Measurements from ENCODE around the gene TBC1D22A. TPM values are rescaled to one million over a fixed set of nuclear protein-coding genes. Genes with fewer than 3 reads are reported as not detected.

TBC1D22A gene
- total RNA-seq, 3 donors from 2014 or later = 19.0 to 23.6 (median 23.6) TPM

DNA sequence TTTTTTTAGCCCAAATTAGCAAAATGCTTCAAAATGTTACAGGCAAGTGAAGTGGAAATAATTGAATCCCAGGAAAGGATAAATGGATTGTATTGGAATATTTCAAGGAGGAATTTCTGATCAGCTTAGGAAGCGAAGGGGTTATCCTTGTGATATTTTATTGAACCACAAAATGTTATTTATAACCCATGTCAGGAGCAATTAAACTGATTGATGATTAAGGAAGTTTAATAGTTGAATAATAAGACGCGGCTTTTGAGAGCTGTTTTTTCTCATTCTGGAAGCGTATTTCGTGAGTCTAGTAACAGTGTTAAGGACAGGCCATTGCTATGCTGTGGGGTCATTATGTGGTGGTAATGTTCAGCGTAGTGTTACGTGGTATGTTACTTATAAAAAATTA is 192.3 kb downstream of the TBC1D22A start:
- no peak for TF ChIP-seq POLR2AphosphoS5 (IDR thresholded peaks at IDR 0.05)
- no peak for TF ChIP-seq POLR2A (IDR thresholded peaks at IDR 0.05)
- TF ChIP-seq, protein P1, sequence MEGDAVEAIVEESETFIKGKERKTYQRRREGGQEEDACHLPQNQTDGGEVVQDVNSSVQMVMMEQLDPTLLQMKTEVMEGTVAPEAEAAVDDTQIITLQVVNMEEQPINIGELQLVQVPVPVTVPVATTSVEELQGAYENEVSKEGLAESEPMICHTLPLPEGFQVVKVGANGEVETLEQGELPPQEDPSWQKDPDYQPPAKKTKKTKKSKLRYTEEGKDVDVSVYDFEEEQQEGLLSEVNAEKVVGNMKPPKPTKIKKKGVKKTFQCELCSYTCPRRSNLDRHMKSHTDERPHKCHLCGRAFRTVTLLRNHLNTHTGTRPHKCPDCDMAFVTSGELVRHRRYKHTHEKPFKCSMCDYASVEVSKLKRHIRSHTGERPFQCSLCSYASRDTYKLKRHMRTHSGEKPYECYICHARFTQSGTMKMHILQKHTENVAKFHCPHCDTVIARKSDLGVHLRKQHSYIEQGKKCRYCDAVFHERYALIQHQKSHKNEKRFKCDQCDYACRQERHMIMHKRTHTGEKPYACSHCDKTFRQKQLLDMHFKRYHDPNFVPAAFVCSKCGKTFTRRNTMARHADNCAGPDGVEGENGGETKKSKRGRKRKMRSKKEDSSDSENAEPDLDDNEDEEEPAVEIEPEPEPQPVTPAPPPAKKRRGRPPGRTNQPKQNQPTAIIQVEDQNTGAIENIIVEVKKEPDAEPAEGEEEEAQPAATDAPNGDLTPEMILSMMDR (IDR thresholded peaks at IDR 0.05) = no peak
- Histone ChIP-seq H3K27me3 (no peaks in the 10 kb centered on the region), H3K4me1 (no peaks in the 10 kb centered on the region), H3K9me3 (no peaks in the 10 kb centered on the region), H3K36me3 (no peaks in the 10 kb centered on the region), H3K27ac (no peak overlapping the region), H3K4me3 (no peak overlapping the region)
- intact Hi-C loops (cut with DNase I; ENCODE audit: low total_unique reads) = no loop called here
- DNase-seq (ENCODE audit: low spot score in 2 of 2) = no peak

DNA sequence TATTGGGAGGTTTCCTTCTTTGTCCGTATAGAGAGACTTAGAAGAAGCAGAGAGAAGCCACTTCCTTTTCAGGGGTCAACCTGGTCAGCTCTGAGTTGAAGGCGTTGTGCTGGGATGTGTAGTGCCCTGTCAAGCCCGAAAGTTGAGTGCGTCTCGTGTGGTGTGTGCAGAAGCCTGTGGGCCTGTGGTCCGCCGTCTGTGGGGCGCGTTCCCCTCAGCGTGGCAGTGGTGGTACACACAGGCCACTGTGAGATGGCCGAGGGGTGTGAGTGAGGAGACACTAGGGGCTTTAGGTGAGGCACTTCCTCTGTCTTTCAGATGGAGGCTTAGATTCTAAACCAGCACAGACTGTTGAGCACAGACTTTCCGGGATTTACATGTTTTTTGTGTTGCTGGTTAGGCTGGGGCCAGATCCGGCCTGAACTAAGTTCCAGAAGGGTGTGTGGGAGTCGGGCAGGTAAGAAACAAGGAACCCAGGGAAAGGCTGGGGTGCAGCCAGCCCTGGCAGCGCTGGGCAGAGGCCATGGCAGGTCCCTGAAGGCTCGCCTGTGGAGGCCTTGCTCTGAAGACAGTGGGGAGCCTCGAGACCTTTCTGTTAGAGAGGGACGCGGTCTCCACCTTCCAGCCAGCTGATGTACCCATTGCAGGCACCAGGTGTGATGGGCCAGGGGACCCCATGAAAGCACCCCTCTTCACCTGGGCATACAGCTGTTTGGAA is 194.2 kb downstream of the TBC1D22A start:
- no peak for DNase-seq (ENCODE audit: low spot score in 2 of 2)
- no peak for TF ChIP-seq POLR2A (IDR thresholded peaks at IDR 0.05)
- TF ChIP-seq POLR2AphosphoS5 (IDR thresholded peaks at IDR 0.05) = no peak
- TF ChIP-seq, protein P1 (IDR thresholded peaks at IDR 0.05) = no peak

DNA sequence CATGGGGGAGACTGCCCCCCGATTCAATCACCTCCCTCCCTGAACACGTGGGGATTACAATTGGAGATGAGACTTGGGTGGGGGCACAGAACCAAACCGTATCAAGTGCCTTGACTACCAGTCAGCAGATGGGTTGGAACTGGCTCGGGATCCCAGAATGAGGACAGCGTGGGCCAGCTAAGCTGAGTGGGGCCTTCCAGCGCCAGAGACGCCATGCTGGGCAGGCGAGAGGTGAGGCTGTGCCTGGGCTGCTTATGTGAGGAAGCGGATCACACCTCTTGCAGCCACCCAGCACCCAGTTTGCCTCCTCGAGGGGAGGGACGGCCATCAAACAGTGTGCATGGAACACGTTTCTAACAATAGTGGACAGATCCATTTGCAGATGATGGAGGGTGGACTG is 195.1 kb downstream of the TBC1D22A start:
- intact Hi-C loops (cut with DNase I; ENCODE audit: low total_unique reads) = no loop called here
- H3K4me1 ChIP-seq = no peaks in the 10 kb centered on the region
- H3K27ac ChIP-seq = no peak overlapping the region
- no peak overlapping the region for H3K4me3 ChIP-seq
- H3K36me3 ChIP-seq = no peaks in the 10 kb centered on the region
- H3K9me3 ChIP-seq = no peaks in the 10 kb centered on the region
- H3K27me3 ChIP-seq = no peaks in the 10 kb centered on the region
- TF ChIP-seq POLR2A (IDR thresholded peaks at IDR 0.05) = no peak
- TF ChIP-seq, protein P1 (IDR thresholded peaks at IDR 0.05) = no peak
- TF ChIP-seq POLR2AphosphoS5 (IDR thresholded peaks at IDR 0.05) = no peak
- no peak for DNase-seq (ENCODE audit: low spot score in 2 of 2)

More for the DNA sequence above, 194.2 kb downstream of the TBC1D22A start:
- Histone ChIP-seq H3K9me3 (no peaks in the 10 kb centered on the region), H3K4me1 (no peaks in the 10 kb centered on the region), H3K36me3 (no peaks in the 10 kb centered on the region), H3K27me3 (no peaks in the 10 kb centered on the region), H3K27ac (no peak overlapping the region), H3K4me3 (no peak overlapping the region)
- intact Hi-C loops (cut with DNase I; ENCODE audit: low total_unique reads) = no loop called here

DNA sequence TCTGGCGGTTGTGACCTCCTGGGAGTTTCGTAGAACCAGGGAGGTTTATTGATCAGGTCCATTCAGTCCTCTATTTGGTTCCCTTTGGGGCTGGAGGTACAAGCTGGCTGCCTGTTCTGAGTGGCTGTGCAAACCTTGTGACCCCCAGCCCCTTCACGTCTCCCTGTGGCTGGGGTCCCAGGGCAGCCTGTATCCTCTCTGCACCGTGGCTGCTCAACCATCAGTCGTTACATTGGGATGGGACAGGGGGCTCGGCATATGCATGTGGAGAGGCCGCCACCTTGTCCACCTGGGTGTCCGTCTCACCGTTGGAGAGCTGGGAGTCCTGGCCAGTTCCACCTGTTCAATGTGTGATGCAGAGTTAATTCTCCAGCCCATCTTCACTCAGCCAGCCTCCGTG is 195.7 kb downstream of the TBC1D22A start:
- TF ChIP-seq POLR2AphosphoS5 (IDR thresholded peaks at IDR 0.05) = no peak
- TF ChIP-seq, protein P1 (IDR thresholded peaks at IDR 0.05) = no peak
- TF ChIP-seq POLR2A (IDR thresholded peaks at IDR 0.05) = no peak
- Histone ChIP-seq H3K9me3 (no peaks in the 10 kb centered on the region), H3K36me3 (no peaks in the 10 kb centered on the region), H3K27me3 (no peaks in the 10 kb centered on the region), H3K27ac (no peak overlapping the region), H3K4me3 (no peak overlapping the region), H3K4me1 (no peaks in the 10 kb centered on the region)
- no peak for DNase-seq (ENCODE audit: low spot score in 2 of 2)
- intact Hi-C loops (cut with DNase I; ENCODE audit: low total_unique reads) = no loop called here

DNA sequence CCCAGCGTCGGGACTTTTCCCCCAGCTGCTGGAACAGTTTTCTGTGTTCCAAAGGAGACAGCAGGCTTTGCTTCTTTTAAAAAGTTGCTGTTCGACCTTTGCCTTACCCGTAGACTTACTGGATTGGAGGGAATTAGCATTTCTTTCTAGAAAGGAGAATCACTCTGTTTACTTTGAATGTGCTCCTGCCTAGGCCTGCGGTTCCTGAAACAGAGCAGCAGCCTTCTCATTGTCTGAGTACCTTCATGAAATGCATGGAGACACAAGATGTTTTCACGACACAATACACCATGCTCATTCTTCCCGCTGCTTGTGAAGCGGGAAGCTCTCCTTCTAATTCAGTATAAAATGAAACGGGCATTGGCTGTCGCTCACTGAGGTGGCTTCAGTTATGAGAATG is 196.2 kb downstream of the TBC1D22A start:
- no peak overlapping the region for H3K27ac ChIP-seq
- no peak overlapping the region for H3K4me3 ChIP-seq
- no peaks in the 10 kb centered on the region for H3K36me3 ChIP-seq
- no peaks in the 10 kb centered on the region for H3K4me1 ChIP-seq
- TF ChIP-seq POLR2A (IDR thresholded peaks at IDR 0.05) (no peak), POLR2AphosphoS5 (IDR thresholded peaks at IDR 0.05) (no peak)
- TF ChIP-seq, protein P1 (IDR thresholded peaks at IDR 0.05) = no peak
- intact Hi-C loops (cut with DNase I; ENCODE audit: low total_unique reads) = no loop called here
- no peaks in the 10 kb centered on the region for H3K27me3 ChIP-seq
- DNase-seq (ENCODE audit: low spot score in 2 of 2) = no peak
- no peaks in the 10 kb centered on the region for H3K9me3 ChIP-seq
